ENCODE measurements around the gene SORCS2. TPM values are rescaled to one million over a fixed set of nuclear protein-coding genes. Genes with fewer than 3 reads are reported as not detected.
A peak's percentile ranks its signal among the peaks of the same experiment; 100 is the strongest.

SORCS2 gene
- total and polyA plus RNA-seq, 12 donors = 0.25 to 5.4 (median 2.2) TPM

- 87 to 90% methylated on average over 17 of the region's 17 CpGs for WGBS, 2 donors
- DNase-seq (no peak), ATAC-seq (peak in 1 of 8 donors; percentile 16)
- Histone ChIP-seq H3K27me3 (peaks cover 0 to 19% (median 10%) of the 10 kb centered on the region in 7 donors), H3K36me3 (no peaks in the 10 kb centered on the region), H3K9me3 (peaks cover 0 to 6% (median 0%) of the 10 kb centered on the region in 11 donors), H3K27ac (no peak overlapping the region), H3K4me3 (no peak overlapping the region), H3K4me1 (no peaks in the 10 kb centered on the region)
- no peak for TF ChIP-seq CTCF (IDR thresholded peaks at IDR 0.05)
- intact Hi-C loops (cut with DNase I) = no loop called here
Measured at GRCh38 chr4:7530932-7531639, 338.7 kb downstream of the SORCS2 start.

DNA sequence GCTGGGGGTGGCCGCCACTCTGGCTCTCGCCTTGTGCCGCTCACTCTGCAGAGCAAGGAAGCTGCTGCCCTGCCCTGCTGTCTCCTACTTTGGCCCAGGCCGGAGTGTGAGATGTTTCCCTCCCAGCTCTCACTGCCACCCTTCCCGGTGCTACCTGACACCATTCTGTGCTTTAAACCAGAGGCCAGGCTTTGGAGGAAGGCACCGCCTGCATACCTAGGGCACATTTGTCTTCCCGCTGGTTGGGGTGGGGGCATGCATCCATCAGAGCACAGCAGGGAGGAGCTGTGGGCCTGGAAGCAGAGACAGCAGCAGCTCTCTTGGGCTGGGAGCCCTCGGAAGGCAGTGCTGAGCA, 339.3 kb downstream of the SORCS2 start:
- H3K36me3 ChIP-seq = no peaks in the 10 kb centered on the region
- intact Hi-C loops (cut with DNase I) = no loop called here
- peaks cover 0 to 14% (median 10%) of the 10 kb centered on the region in 7 donors for H3K27me3 ChIP-seq
- whole genome bisulfite sequencing, 2 donors = 72 to 74% methylated on average over 8 of the region's 8 CpGs
- H3K9me3 ChIP-seq = peaks cover 0 to 6% (median 0%) of the 10 kb centered on the region in 11 donors
- no peak overlapping the region for H3K27ac ChIP-seq
- TF ChIP-seq CTCF (IDR thresholded peaks at IDR 0.05) = no peak
- no peaks in the 10 kb centered on the region for H3K4me1 ChIP-seq
- H3K4me3 ChIP-seq = no peak overlapping the region
- ATAC-seq (no peak), DNase-seq (no peak)

DNA sequence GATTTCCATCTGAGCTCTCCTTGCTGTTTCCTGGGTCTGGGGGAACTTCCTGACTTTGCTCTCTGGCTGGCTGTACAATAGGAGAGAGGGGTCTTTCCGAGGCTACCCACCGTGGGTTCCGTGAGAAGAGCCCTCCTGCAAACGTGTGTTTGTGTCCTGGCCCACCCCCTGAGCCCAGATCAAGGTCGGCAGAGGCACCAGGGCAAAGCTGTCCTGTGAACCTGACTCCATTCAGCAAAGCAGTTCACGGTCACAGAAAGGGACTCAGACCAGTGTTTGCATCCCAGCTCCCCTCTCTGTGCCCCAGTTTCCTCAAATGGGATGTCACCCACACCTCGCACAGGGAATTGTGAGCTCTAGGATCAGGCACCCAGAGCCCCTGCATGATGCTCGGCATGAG, 339.7 kb downstream of the SORCS2 start:
- Histone ChIP-seq H3K27ac (no peak overlapping the region), H3K27me3 (peaks cover 0 to 14% (median 6%) of the 10 kb centered on the region in 7 donors), H3K4me3 (no peak overlapping the region), H3K36me3 (no peaks in the 10 kb centered on the region), H3K4me1 (no peaks in the 10 kb centered on the region), H3K9me3 (peaks cover 0 to 6% (median 0%) of the 10 kb centered on the region in 11 donors)
- ATAC-seq (no peak), DNase-seq (no peak)
- WGBS, 2 donors = 68 to 81% methylated on average over 8 of the region's 8 CpGs
- intact Hi-C loops (cut with DNase I) = no loop called here
- no peak for TF ChIP-seq CTCF (IDR thresholded peaks at IDR 0.05)

GRCh38 chr4:7533267-7533666, 340.9 kb downstream of the SORCS2 start:
- intact Hi-C loops (cut with DNase I) = no loop called here
- no peaks in the 10 kb centered on the region for H3K4me1 ChIP-seq

More at GRCh38 chr4:7533267-7533666, 340.9 kb downstream of the SORCS2 start:
- Histone ChIP-seq H3K9me3 (peaks cover 0 to 6% (median 0%) of the 10 kb centered on the region in 11 donors), H3K27ac (no peak overlapping the region), H3K27me3 (peaks cover 0 to 14% (median 3%) of the 10 kb centered on the region in 7 donors), H3K4me3 (no peak overlapping the region), H3K36me3 (no peaks in the 10 kb centered on the region)
- ATAC-seq (no peak), DNase-seq (no peak)
- TF ChIP-seq CTCF (IDR thresholded peaks at IDR 0.05) = no peak
- WGBS, 2 donors = 84 to 92% methylated on average over 8 of the region's 8 CpGs
